Femur (tissue), 1 donor: ENCODE data around the gene LRRC4B.

Experiments used
- DNase-seq: peaks from one replicate; pipeline ENCODE4 v3.0.0-alpha.2; 2017

The LRRC4B gene

GRCh38 chr19:50570997-50571396 is 2.8 kb upstream of the LRRC4B start:
- DNase-seq: no peak

GRCh38 chr19:50569938-50570540 is 1.8 kb upstream of the LRRC4B start:
- no peak for DNase-seq

- DNase-seq: no peak
Measured at GRCh38 chr19:50568728-50569698, 778 bp upstream of the LRRC4B start.

- DNase-seq: no peak
Measured at GRCh38 chr19:50567052-50567841, 988 bp downstream of the LRRC4B start.

- DNase-seq: no peak
Measured at GRCh38 chr19:50565984-50566903, 2.0 kb downstream of the LRRC4B start.

- no peak for DNase-seq
Measured at GRCh38 chr19:50564229-50565105, 3.8 kb downstream of the LRRC4B start.

GRCh38 chr19:50563597-50563996 is 4.6 kb downstream of the LRRC4B start:
- no peak for DNase-seq

- DNase-seq: no peak
Measured at GRCh38 chr19:50562996-50563395, 5.2 kb downstream of the LRRC4B start.

GRCh38 chr19:50562329-50562728 is 5.9 kb downstream of the LRRC4B start:
- DNase-seq: no peak

- DNase-seq: no peak
Measured at GRCh38 chr19:50559636-50560035, 8.6 kb downstream of the LRRC4B start.

GRCh38 chr19:50558449-50558848 is 9.8 kb downstream of the LRRC4B start:
- DNase-seq: no peak

GRCh38 chr19:50558039-50558438 is 10.2 kb downstream of the LRRC4B start:
- DNase-seq: no peak

- no peak for DNase-seq
Measured at GRCh38 chr19:50557009-50557613, 11.1 kb downstream of the LRRC4B start.

GRCh38 chr19:50556282-50557008 is 11.8 kb downstream of the LRRC4B start:
- DNase-seq: peak; percentile 86

- DNase-seq: no peak
Measured at GRCh38 chr19:50555450-50556281, 12.6 kb downstream of the LRRC4B start.

GRCh38 chr19:50555033-50555432 is 13.2 kb downstream of the LRRC4B start:
- no peak for DNase-seq

GRCh38 chr19:50554212-50554611 is 14.0 kb downstream of the LRRC4B start:
- DNase-seq: no peak

GRCh38 chr19:50553134-50553703 is 15.0 kb downstream of the LRRC4B start:
- no peak for DNase-seq

- DNase-seq: no peak
Measured at GRCh38 chr19:50552540-50552939, 15.7 kb downstream of the LRRC4B start.
